Erythroblast (primary cell): ENCODE measurements around the gene EXOC6B.

Experiments used
- GATA1 ChIP-seq: IDR thresholded peaks from 2 replicates; pipeline ENCODE4 v1.6.1; 2011; ENCODE audit warnings: low read depth, mild to moderate bottlenecking, control low read depth, low read length, moderate library complexity
- POLR2A ChIP-seq: IDR thresholded peaks from 2 replicates; pipeline ENCODE4 v1.6.1; 2011; ENCODE audit warnings: mild to moderate bottlenecking, low read length

- TF ChIP-seq POLR2A (no peak), GATA1 (no peak)
These were observed 91.4 kb downstream of the EXOC6B start for GRCh38 chr2:72734432-72734831.
